ENCODE results near the gene C7orf25.

The C7orf25 gene

GRCh38 chr7:42911454-42912447, at the start of gene C7orf25:
Gene C7orf25, minus strand, starts transcription at chr7:42912070. Its CDS starts 1,170 bp downstream, at chr7:42910900.
- peak; percentile 90 for DNase-seq (ENCODE audit: low read depth)

- DNase-seq (ENCODE audit: low read depth) = no peak
Observed at GRCh38 chr7:42961170-42961569, 49.3 kb upstream of the C7orf25 start.

GRCh38 chr7:42960762-42961161, 48.9 kb upstream of the C7orf25 start:
- DNase-seq (ENCODE audit: low read depth) = no peak

- DNase-seq (ENCODE audit: low read depth) = no peak
Observed at GRCh38 chr7:42959549-42959948, 47.7 kb upstream of the C7orf25 start.

- no peak for DNase-seq (ENCODE audit: low read depth)
Observed at GRCh38 chr7:42956062-42956461, 44.2 kb upstream of the C7orf25 start.

GRCh38 chr7:42953994-42954393, 42.1 kb upstream of the C7orf25 start:
- DNase-seq (ENCODE audit: low read depth) = no peak

GRCh38 chr7:42952328-42952727, 40.5 kb upstream of the C7orf25 start:
- DNase-seq (ENCODE audit: low read depth) = no peak

- no peak for DNase-seq (ENCODE audit: low read depth)
Observed at GRCh38 chr7:42950417-42950816, 38.5 kb upstream of the C7orf25 start.

- peak; percentile 54 for DNase-seq (ENCODE audit: low read depth)
Observed at GRCh38 chr7:42947521-42947920, 35.7 kb upstream of the C7orf25 start.

GRCh38 chr7:42946627-42946950, 34.7 kb upstream of the C7orf25 start:
- peak; percentile 45 for DNase-seq (ENCODE audit: low read depth)

- peak; percentile 36 for DNase-seq (ENCODE audit: low read depth)
Observed at GRCh38 chr7:42945821-42946626, 34.2 kb upstream of the C7orf25 start.

- peak; percentile 74 for DNase-seq (ENCODE audit: low read depth)
Observed at GRCh38 chr7:42940985-42941847, 29.3 kb upstream of the C7orf25 start.

- DNase-seq (ENCODE audit: low read depth) = no peak
Observed at GRCh38 chr7:42939457-42940240, 27.8 kb upstream of the C7orf25 start.

GRCh38 chr7:42935861-42936260, 24.0 kb upstream of the C7orf25 start:
- no peak for DNase-seq (ENCODE audit: low read depth)

- no peak for DNase-seq (ENCODE audit: low read depth)
Observed at GRCh38 chr7:42934291-42934690, 22.4 kb upstream of the C7orf25 start.

GRCh38 chr7:42932811-42933591, 21.1 kb upstream of the C7orf25 start:
- peak; percentile 53 for DNase-seq (ENCODE audit: low read depth)

- DNase-seq (ENCODE audit: low read depth) = peak; percentile 98
Observed at GRCh38 chr7:42931834-42932651, 20.2 kb upstream of the C7orf25 start, which contains the start of the genes MRPL32 and PSMA2. Gene MRPL32, plus strand, starts transcription at chr7:42932376. Its CDS starts 11 bp downstream, at chr7:42932387. Gene PSMA2, minus strand, starts transcription at chr7:42932174. Its CDS starts 16 bp downstream, at chr7:42932158.

GRCh38 chr7:42931447-42931833, 19.6 kb upstream of the C7orf25 start:
- peak; percentile 33 for DNase-seq (ENCODE audit: low read depth)

GRCh38 chr7:42930889-42931288, 19.0 kb upstream of the C7orf25 start:
- DNase-seq (ENCODE audit: low read depth) = peak; percentile 22

All from EH (cell line).